Liver (tissue), 9 donors: Measurements from ENCODE around the gene ASPA. TPM values are rescaled to one million over a fixed set of nuclear protein-coding genes. Genes with fewer than 3 reads are reported as not detected.

Source experiments
- DNase-seq: peaks from one replicate; pipeline ENCODE4 v3.0.0-alpha.2; 2017; ENCODE audit warnings: low spot score
- H3K27ac ChIP-seq, 2 donors: one replicate each; pipeline ENCODE4 v1.7.0; 2013; ENCODE audit warnings: inconsistent platforms in 2 of 2, low read length in 2 of 2, control low read depth in 1 of 2, low read depth in 1 of 2, mild to moderate bottlenecking in 1 of 2
- H3K27me3 ChIP-seq, 4 donors: one replicate each; pipeline versions ENCODE4 v1.6.1 to v1.7.0; 2013; ENCODE audit warnings: low read length in 3 of 4, inconsistent platforms in 1 of 4, mild to moderate bottlenecking in 1 of 4, moderate library complexity in 1 of 4; ENCODE audit not compliant: control insufficient read depth in 4 of 4, insufficient read depth in 4 of 4
- H3K36me3 ChIP-seq, 4 donors: one replicate each; pipeline versions ENCODE4 v1.6.1 to v1.7.0; 2013; ENCODE audit warnings: low read length in 3 of 4, mild to moderate bottlenecking in 3 of 4, low read depth in 1 of 4, moderate library complexity in 1 of 4; ENCODE audit not compliant: control insufficient read depth in 4 of 4, insufficient read depth in 3 of 4
- H3K4me1 ChIP-seq, 4 donors: one replicate each; pipeline versions ENCODE4 v1.6.1 to v1.7.0; 2013; ENCODE audit warnings: low read length in 3 of 4, mild to moderate bottlenecking in 3 of 4, moderate library complexity in 1 of 4; ENCODE audit not compliant: control insufficient read depth in 4 of 4, insufficient read depth in 4 of 4
- H3K4me3 ChIP-seq, 3 donors: one replicate each; pipeline versions ENCODE4 v1.6.1 to v1.7.0; 2013; ENCODE audit warnings: low read length in 3 of 3, control low read depth in 1 of 3, low read depth in 1 of 3, mild to moderate bottlenecking in 1 of 3
- H3K9ac ChIP-seq, 2 donors: one replicate each; pipeline ENCODE4 v1.7.0; 2013; ENCODE audit warnings: low read length in 2 of 2, mild to moderate bottlenecking in 2 of 2, moderate library complexity in 2 of 2, control low read depth in 1 of 2, low read depth in 1 of 2
- H3K9me3 ChIP-seq, 4 donors: one replicate each; pipeline versions ENCODE4 v1.6.1 to v1.7.0; 2013; ENCODE audit warnings: low read length in 3 of 4; ENCODE audit not compliant: control insufficient read depth in 4 of 4
- EGR1 ChIP-seq, 2 donors: IDR thresholded peaks; 2 replicates each; pipeline ENCODE4 v1.6.1; 2016 to 2018; ENCODE audit warnings: antibody characterized with exemption in 2 of 2, low read depth in 2 of 2
- FOXA2 ChIP-seq: IDR thresholded peaks from 2 replicates; pipeline ENCODE4 v1.6.1; 2016; ENCODE audit warnings: antibody characterized with exemption
- GABPA ChIP-seq, 2 donors: IDR thresholded peaks in 1 of 2; conservative IDR thresholded peaks in 1 of 2; 2 replicates each; pipeline ENCODE4 v1.6.1; 2016; ENCODE audit warnings: antibody characterized with exemption in 2 of 2, mild to moderate bottlenecking in 1 of 2, moderate library complexity in 1 of 2
- HNF4A ChIP-seq, 2 donors: conservative IDR thresholded peaks; 2 replicates each; pipeline ENCODE4 v1.6.1; 2016; ENCODE audit warnings: antibody characterized with exemption in 2 of 2, mild to moderate bottlenecking in 2 of 2
- HNF4G ChIP-seq: IDR thresholded peaks from 2 replicates; pipeline ENCODE4 v1.6.1; 2016; ENCODE audit warnings: antibody characterized with exemption
- JUND ChIP-seq, 2 donors: IDR thresholded peaks; 2 replicates each; pipeline ENCODE4 v1.6.1; 2016; ENCODE audit warnings: antibody characterized with exemption in 2 of 2
- NR2F2 ChIP-seq: IDR thresholded peaks from 2 replicates; pipeline ENCODE4 v1.6.1; 2016; ENCODE audit warnings: antibody characterized with exemption
- RAD21 ChIP-seq, 2 donors: IDR thresholded peaks; 2 replicates each; pipeline ENCODE4 v1.6.1; 2016; ENCODE audit warnings: antibody characterized with exemption in 2 of 2, mild to moderate bottlenecking in 2 of 2
- RXRA ChIP-seq, 2 donors: IDR thresholded peaks; 2 replicates each; pipeline ENCODE4 v1.6.1; 2017 to 2018; ENCODE audit warnings: antibody characterized with exemption in 2 of 2, mild to moderate bottlenecking in 1 of 2
- SP1 ChIP-seq: IDR thresholded peaks from 2 replicates; pipeline ENCODE4 v1.6.1; 2018; ENCODE audit warnings: antibody characterized with exemption, mild to moderate bottlenecking
- TAF1 ChIP-seq: conservative IDR thresholded peaks from 2 replicates; pipeline ENCODE4 v1.6.1; 2016; ENCODE audit warnings: antibody characterized with exemption, mild to moderate bottlenecking
- YY1 ChIP-seq: IDR thresholded peaks from 2 replicates; pipeline ENCODE4 v1.6.1; 2016; ENCODE audit warnings: antibody characterized with exemption, mild to moderate bottlenecking
- WGBS: extraction: QIAGEN DNeasy Blood & Tissue Kit; methylation state at CpG from one replicate; pipeline ENCODE4 v1.1.7; 2013; 5-methylcytosine and 5-hydroxymethylcytosine counted together
- polyA plus RNA-seq, 2 donors: library from polyadenylated mRNA; stranded (reverse) in 1 of 2; unstranded in 1 of 2; fragments of 200-250 nt in 1 of 2; fragments of >200 nt in 1 of 2; fragmentation: Nextera tagmentation in 1 of 2; extraction: Ambion mirVana in 1 of 2; gene quantifications; one replicate each; pipeline versions ENCODE4 v1.2.1 to v1.2.3, GENCODE V29; 2013 to 2015
- total RNA-seq, 2 donors: library from RNA; depleted of rRNA; stranded (reverse); fragments of >200 nt; gene quantifications; one replicate each; pipeline ENCODE4 v1.2.3, GENCODE V29; 2014
- TF ChIP-seq, protein P1 (sequence below): IDR thresholded peaks from 2 replicates; pipeline ENCODE4 v1.6.1; 2016; ENCODE audit warnings: antibody characterized with exemption
- TF ChIP-seq, protein P2 (sequence below): IDR thresholded peaks from 2 replicates; pipeline ENCODE4 v1.6.1; 2016; ENCODE audit warnings: antibody characterized with exemption, mild to moderate bottlenecking
- TF ChIP-seq, protein P3 (sequence below): IDR thresholded peaks from 2 replicates; pipeline ENCODE4 v1.6.1; 2016; ENCODE audit warnings: antibody characterized with exemption
- TF ChIP-seq, protein P4 (sequence below): fragments of 150-350 bp; IDR thresholded peaks from 2 replicates; pipeline ENCODE4 v1.5.1; 2017; ENCODE audit warnings: improper control_type of control experiment, low read depth, low read length; ENCODE audit not compliant: missing input control
- TF ChIP-seq, protein P5 (sequence below): IDR thresholded peaks from 2 replicates; pipeline ENCODE4 v1.6.1; 2016; ENCODE audit warnings: antibody characterized with exemption
- donor health status: healthy.
- donor health status: healthy.
- donor health status: healthy.
- donor health status: healthy.
- donor health status: healthy.

The ASPA gene
- total and polyA plus RNA-seq, 4 donors, result 0.89 to 4.7 (median 1.9) TPM

DNA sequence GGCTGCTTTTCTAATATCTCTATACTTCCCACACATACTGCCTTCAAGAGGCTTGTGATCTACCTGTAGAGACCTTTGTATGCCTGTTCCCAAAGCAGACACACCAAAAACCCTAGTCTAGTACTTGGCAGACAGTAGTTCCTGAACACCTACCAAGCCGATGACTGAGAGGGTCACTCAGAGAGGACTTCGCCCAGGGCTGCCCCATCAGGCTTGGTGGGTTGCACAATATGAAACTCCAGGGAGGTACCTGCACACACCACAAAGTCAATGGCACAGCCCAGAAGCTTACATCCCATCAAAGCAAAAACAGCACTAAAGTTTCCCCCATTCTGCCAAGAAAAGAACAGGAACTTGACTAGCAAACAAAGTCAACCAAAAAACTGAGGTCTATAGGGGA is 30.3 kb downstream of the ASPA start:
- peaks cover 0 to 5% (median 0%) of the 10 kb centered on the region in 4 donors for H3K4me1 ChIP-seq
- TF ChIP-seq, protein P1, sequence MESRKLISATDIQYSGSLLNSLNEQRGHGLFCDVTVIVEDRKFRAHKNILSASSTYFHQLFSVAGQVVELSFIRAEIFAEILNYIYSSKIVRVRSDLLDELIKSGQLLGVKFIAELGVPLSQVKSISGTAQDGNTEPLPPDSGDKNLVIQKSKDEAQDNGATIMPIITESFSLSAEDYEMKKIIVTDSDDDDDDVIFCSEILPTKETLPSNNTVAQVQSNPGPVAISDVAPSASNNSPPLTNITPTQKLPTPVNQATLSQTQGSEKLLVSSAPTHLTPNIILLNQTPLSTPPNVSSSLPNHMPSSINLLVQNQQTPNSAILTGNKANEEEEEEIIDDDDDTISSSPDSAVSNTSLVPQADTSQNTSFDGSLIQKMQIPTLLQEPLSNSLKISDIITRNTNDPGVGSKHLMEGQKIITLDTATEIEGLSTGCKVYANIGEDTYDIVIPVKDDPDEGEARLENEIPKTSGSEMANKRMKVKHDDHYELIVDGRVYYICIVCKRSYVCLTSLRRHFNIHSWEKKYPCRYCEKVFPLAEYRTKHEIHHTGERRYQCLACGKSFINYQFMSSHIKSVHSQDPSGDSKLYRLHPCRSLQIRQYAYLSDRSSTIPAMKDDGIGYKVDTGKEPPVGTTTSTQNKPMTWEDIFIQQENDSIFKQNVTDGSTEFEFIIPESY, result peak; percentile 18
- TF ChIP-seq JUND (IDR thresholded peaks at IDR 0.05) (peak in 1 of 2 donors; percentile 72), YY1 (peak; percentile 37), EGR1 (IDR thresholded peaks at IDR 0.05; ENCODE audit: low read depth in 2 of 2) (no peak), RAD21 (IDR thresholded peaks at IDR 0.05) (peak; percentile 43 to 55), HNF4A (conservative IDR thresholded peaks at IDR 0.05) (peak; percentile 91 to 94), FOXA2 (peak; percentile 25), TAF1 (no peak), SP1 (peak; percentile 67), NR2F2 (no peak), RXRA (IDR thresholded peaks at IDR 0.05) (peak; percentile 77 to 88), HNF4G (peak; percentile 80)
- TF ChIP-seq, protein P2, sequence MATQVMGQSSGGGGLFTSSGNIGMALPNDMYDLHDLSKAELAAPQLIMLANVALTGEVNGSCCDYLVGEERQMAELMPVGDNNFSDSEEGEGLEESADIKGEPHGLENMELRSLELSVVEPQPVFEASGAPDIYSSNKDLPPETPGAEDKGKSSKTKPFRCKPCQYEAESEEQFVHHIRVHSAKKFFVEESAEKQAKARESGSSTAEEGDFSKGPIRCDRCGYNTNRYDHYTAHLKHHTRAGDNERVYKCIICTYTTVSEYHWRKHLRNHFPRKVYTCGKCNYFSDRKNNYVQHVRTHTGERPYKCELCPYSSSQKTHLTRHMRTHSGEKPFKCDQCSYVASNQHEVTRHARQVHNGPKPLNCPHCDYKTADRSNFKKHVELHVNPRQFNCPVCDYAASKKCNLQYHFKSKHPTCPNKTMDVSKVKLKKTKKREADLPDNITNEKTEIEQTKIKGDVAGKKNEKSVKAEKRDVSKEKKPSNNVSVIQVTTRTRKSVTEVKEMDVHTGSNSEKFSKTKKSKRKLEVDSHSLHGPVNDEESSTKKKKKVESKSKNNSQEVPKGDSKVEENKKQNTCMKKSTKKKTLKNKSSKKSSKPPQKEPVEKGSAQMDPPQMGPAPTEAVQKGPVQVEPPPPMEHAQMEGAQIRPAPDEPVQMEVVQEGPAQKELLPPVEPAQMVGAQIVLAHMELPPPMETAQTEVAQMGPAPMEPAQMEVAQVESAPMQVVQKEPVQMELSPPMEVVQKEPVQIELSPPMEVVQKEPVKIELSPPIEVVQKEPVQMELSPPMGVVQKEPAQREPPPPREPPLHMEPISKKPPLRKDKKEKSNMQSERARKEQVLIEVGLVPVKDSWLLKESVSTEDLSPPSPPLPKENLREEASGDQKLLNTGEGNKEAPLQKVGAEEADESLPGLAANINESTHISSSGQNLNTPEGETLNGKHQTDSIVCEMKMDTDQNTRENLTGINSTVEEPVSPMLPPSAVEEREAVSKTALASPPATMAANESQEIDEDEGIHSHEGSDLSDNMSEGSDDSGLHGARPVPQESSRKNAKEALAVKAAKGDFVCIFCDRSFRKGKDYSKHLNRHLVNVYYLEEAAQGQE, result peak; percentile 43
- TF ChIP-seq, protein P3, sequence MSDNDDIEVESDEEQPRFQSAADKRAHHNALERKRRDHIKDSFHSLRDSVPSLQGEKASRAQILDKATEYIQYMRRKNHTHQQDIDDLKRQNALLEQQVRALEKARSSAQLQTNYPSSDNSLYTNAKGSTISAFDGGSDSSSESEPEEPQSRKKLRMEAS, result peak; percentile 36
- no peak overlapping the region for H3K4me3 ChIP-seq
- no peaks in the 10 kb centered on the region for H3K36me3 ChIP-seq
- no peak overlapping the region for H3K9ac ChIP-seq
- no peak overlapping the region for H3K27ac ChIP-seq
- no peaks in the 10 kb centered on the region for H3K9me3 ChIP-seq
- WGBS, result 38% methylated on average over 2 of the region's 2 CpGs
- no peaks in the 10 kb centered on the region for H3K27me3 ChIP-seq
- DNase-seq, result no peak

DNA sequence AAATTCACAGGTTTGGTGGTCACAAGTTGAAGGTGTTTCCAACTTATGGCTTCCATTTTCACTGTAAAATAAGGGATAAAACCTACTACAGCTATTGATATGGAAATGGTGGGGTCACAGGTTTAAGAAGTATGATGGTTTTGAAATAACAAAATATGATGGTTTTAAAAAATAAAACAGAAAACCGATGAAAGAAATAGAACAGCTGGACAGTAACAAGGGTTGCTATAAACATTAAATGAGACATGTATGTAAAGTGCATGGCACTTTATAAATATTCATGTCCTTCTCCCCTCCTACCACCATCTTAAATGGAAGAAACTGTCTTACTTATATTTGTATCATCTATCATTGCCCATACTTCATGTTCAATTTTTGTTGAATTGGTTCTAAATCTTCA is 31.3 kb downstream of the ASPA start:
- no peak for DNase-seq
- Histone ChIP-seq H3K9ac (no peak overlapping the region), H3K4me1 (peaks cover 0 to 8% (median 4%) of the 10 kb centered on the region in 4 donors), H3K36me3 (no peaks in the 10 kb centered on the region), H3K4me3 (no peak overlapping the region), H3K9me3 (no peaks in the 10 kb centered on the region), H3K27me3 (no peaks in the 10 kb centered on the region), H3K27ac (no peak overlapping the region)
- WGBS, result 83% methylated on average over 1 of the region's 1 CpG
- no peak for TF ChIP-seq HNF4A (conservative IDR thresholded peaks at IDR 0.05)
- TF ChIP-seq, protein P4, sequence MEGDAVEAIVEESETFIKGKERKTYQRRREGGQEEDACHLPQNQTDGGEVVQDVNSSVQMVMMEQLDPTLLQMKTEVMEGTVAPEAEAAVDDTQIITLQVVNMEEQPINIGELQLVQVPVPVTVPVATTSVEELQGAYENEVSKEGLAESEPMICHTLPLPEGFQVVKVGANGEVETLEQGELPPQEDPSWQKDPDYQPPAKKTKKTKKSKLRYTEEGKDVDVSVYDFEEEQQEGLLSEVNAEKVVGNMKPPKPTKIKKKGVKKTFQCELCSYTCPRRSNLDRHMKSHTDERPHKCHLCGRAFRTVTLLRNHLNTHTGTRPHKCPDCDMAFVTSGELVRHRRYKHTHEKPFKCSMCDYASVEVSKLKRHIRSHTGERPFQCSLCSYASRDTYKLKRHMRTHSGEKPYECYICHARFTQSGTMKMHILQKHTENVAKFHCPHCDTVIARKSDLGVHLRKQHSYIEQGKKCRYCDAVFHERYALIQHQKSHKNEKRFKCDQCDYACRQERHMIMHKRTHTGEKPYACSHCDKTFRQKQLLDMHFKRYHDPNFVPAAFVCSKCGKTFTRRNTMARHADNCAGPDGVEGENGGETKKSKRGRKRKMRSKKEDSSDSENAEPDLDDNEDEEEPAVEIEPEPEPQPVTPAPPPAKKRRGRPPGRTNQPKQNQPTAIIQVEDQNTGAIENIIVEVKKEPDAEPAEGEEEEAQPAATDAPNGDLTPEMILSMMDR, result no peak
- no peak for TF ChIP-seq GABPA (IDR thresholded peaks at IDR 0.05 in 1 of 2, conservative IDR thresholded peaks at IDR 0.05 in 1 of 2)
- TF ChIP-seq, protein P3, result no peak
- no peak for TF ChIP-seq EGR1 (IDR thresholded peaks at IDR 0.05; ENCODE audit: low read depth in 2 of 2)
- TF ChIP-seq JUND (IDR thresholded peaks at IDR 0.05), result no peak
- no peak for TF ChIP-seq HNF4G
- no peak for TF ChIP-seq RAD21 (IDR thresholded peaks at IDR 0.05)
- TF ChIP-seq RXRA (IDR thresholded peaks at IDR 0.05), result no peak
- TF ChIP-seq, protein P5, sequence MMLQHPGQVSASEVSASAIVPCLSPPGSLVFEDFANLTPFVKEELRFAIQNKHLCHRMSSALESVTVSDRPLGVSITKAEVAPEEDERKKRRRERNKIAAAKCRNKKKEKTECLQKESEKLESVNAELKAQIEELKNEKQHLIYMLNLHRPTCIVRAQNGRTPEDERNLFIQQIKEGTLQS, result no peak
- no peak for TF ChIP-seq TAF1
- TF ChIP-seq, protein P2, result no peak
- TF ChIP-seq YY1, result no peak
- TF ChIP-seq, protein P1, result no peak
- TF ChIP-seq NR2F2, result no peak
